Nephron (organoid): Measurements from ENCODE around the gene SLC9A9.

Source experiments
- H3K27ac Mint-ChIP-seq, 3 experiments: 2 replicates each; pipeline ENCODE4 v1.8.0; 2020; ENCODE audit warnings: mixed read lengths in 3 of 3, mild to moderate bottlenecking in 2 of 3, moderate library complexity in 1 of 3
- H3K27me3 Mint-ChIP-seq: 2 replicates; pipeline ENCODE4 v1.8.0; 2021; ENCODE audit warnings: low read depth, mild to moderate bottlenecking, moderate library complexity, mixed read lengths
- H3K36me3 Mint-ChIP-seq: 2 replicates; pipeline ENCODE4 v1.8.0; 2020; ENCODE audit warnings: low read depth, mixed read lengths
- H3K4me1 Mint-ChIP-seq: 2 replicates; pipeline ENCODE4 v1.8.0; 2020; ENCODE audit warnings: mixed read lengths
- H3K4me3 Mint-ChIP-seq, 3 experiments: 2 replicates each; pipeline ENCODE4 v1.8.0; 2020; ENCODE audit warnings: mild to moderate bottlenecking in 3 of 3, mixed read lengths in 3 of 3, moderate library complexity in 2 of 3
- H3K9me3 Mint-ChIP-seq: 2 replicates; pipeline ENCODE4 v1.8.0; 2020; ENCODE audit warnings: mixed read lengths
- CTCF ChIP-seq, 3 experiments: fragments of 200-600 bp; sonication (generic); IDR thresholded peaks; one replicate each; pipeline ENCODE4 v1.5.0; 2021; ENCODE audit warnings: antibody characterized with exemption in 3 of 3; ENCODE audit not compliant: unreplicated experiment in 3 of 3

The SLC9A9 gene

GRCh38 chr3:143650120-143650519 lies 198.1 kb downstream of the SLC9A9 start:
- no peaks in the 10 kb centered on the region for H3K27me3 Mint-ChIP-seq
- peaks cover 6% of the 10 kb centered on the region for H3K4me1 Mint-ChIP-seq
- no peaks in the 10 kb centered on the region for H3K9me3 Mint-ChIP-seq
- no peak for TF ChIP-seq CTCF (IDR thresholded peaks at IDR 0.05; ENCODE audit: unreplicated experiment in 3 of 3)
- no peak overlapping the region for H3K4me3 Mint-ChIP-seq
- H3K27ac Mint-ChIP-seq, result no peak overlapping the region
- H3K36me3 Mint-ChIP-seq, result no peaks in the 10 kb centered on the region

GRCh38 chr3:143648708-143649107 lies 199.6 kb downstream of the SLC9A9 start:
- Mint-ChIP-seq H3K36me3 (no peaks in the 10 kb centered on the region), H3K4me3 (no peak overlapping the region), H3K4me1 (peaks cover 10% of the 10 kb centered on the region), H3K9me3 (no peaks in the 10 kb centered on the region), H3K27ac (no peak overlapping the region), H3K27me3 (no peaks in the 10 kb centered on the region)
- TF ChIP-seq CTCF (IDR thresholded peaks at IDR 0.05; ENCODE audit: unreplicated experiment in 3 of 3), result peak in 2 of 3 experiments; percentile 19 to 29

- H3K36me3 Mint-ChIP-seq, result no peaks in the 10 kb centered on the region
- H3K27me3 Mint-ChIP-seq, result no peaks in the 10 kb centered on the region
- TF ChIP-seq CTCF (IDR thresholded peaks at IDR 0.05; ENCODE audit: unreplicated experiment in 3 of 3), result no peak
- peaks cover 6% of the 10 kb centered on the region for H3K4me1 Mint-ChIP-seq
- no peak overlapping the region for H3K4me3 Mint-ChIP-seq
- H3K27ac Mint-ChIP-seq, result no peak overlapping the region
- no peaks in the 10 kb centered on the region for H3K9me3 Mint-ChIP-seq
Observed at GRCh38 chr3:143648218-143648617, 200.1 kb downstream of the SLC9A9 start.

- Mint-ChIP-seq H3K4me1 (peaks cover 15% of the 10 kb centered on the region), H3K4me3 (peak overlapping the region in 1 of 3 experiments; percentile 2), H3K27me3 (no peaks in the 10 kb centered on the region), H3K9me3 (peaks cover 13% of the 10 kb centered on the region), H3K27ac (peak overlapping the region; percentile 23 to 54 (median 50)), H3K36me3 (peaks cover 10% of the 10 kb centered on the region)
- TF ChIP-seq CTCF (IDR thresholded peaks at IDR 0.05; ENCODE audit: unreplicated experiment in 3 of 3), result peak; percentile 64 to 74 (median 72)
Observed at GRCh38 chr3:143644370-143645089, 203.7 kb downstream of the SLC9A9 start.

GRCh38 chr3:143643905-143644304 lies 204.4 kb downstream of the SLC9A9 start:
- TF ChIP-seq CTCF (IDR thresholded peaks at IDR 0.05; ENCODE audit: unreplicated experiment in 3 of 3), result no peak
- H3K9me3 Mint-ChIP-seq, result peaks cover 13% of the 10 kb centered on the region
- H3K4me1 Mint-ChIP-seq, result peaks cover 15% of the 10 kb centered on the region
- H3K36me3 Mint-ChIP-seq, result peaks cover 10% of the 10 kb centered on the region
- H3K4me3 Mint-ChIP-seq, result no peak overlapping the region
- H3K27me3 Mint-ChIP-seq, result no peaks in the 10 kb centered on the region
- H3K27ac Mint-ChIP-seq, result peak overlapping the region in 1 of 3 experiments; percentile 23

DNA sequence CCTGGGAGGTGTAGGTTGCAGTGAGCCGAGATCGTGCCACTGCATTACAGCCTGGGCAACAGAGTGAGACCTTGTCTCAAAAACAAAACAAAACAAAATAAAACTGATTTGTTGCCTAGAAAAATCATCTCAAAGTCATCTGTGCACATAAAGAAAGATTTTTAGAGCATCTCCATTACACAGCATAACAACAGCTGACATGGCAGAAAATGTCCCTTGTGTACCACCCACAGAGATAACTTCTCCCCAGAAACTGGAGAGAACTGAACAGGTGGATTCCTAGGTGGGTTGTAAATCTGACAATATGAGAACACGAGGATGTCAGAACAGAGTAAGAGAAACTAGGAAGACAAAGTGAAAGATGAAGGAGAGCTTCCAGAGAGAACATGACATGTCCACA lies 207.5 kb downstream of the SLC9A9 start:
- H3K36me3 Mint-ChIP-seq, result peaks cover 18% of the 10 kb centered on the region
- no peak overlapping the region for H3K4me3 Mint-ChIP-seq
- peak overlapping the region in 1 of 3 experiments; percentile 67 for H3K27ac Mint-ChIP-seq
- TF ChIP-seq CTCF (IDR thresholded peaks at IDR 0.05; ENCODE audit: unreplicated experiment in 3 of 3), result no peak
- peaks cover 15% of the 10 kb centered on the region for H3K4me1 Mint-ChIP-seq
- no peaks in the 10 kb centered on the region for H3K27me3 Mint-ChIP-seq
- peaks cover 31% of the 10 kb centered on the region for H3K9me3 Mint-ChIP-seq
